Caki2 (cell line): ENCODE data around the gene FGF21. TPM values are rescaled to one million over a fixed set of nuclear protein-coding genes. Genes with fewer than 3 reads are reported as not detected.
"Not testable (repeated sequence)": the region's sequence is repeated elsewhere in the genome, so short reads cannot be mapped to it uniquely, and the experiment has no call there.

Experiments used
- DNase-seq: peaks from one replicate; pipeline ENCODE4 v3.0.0-alpha.2; 2015; ENCODE audit warnings: low read depth
- in situ Hi-C: cut with HindIII; loops from 2 replicates; pipeline ENCODE4 v1.10.0; 2016; ENCODE audit warnings: low sequenced_read_pairs, low pct_unique_long_range_greater_than_20kb, mixed read lengths
- total RNA-seq: library from RNA; depleted of rRNA; stranded (reverse); fragments of >200 nt; shearing (Covaris generic); gene quantifications from 2 replicates; pipeline ENCODE4 v1.2.3, GENCODE V29; 2014; ENCODE audit warnings: low replicate concordance; rRNA removed

The FGF21 gene
- total RNA-seq = not detected in 2 replicates

GRCh38 chr19:48755084-48755641 is at the start of gene FGF21:
Gene FGF21, plus strand, starts transcription at chr19:48755524. Its CDS starts 713 bp downstream, at chr19:48756237.
- in situ Hi-C loops = no loop called here
- no peak for DNase-seq

- in situ Hi-C loops = no loop called here
- DNase-seq = no peak
Measured at GRCh38 chr19:48708471-48708870, 46.9 kb upstream of the FGF21 start.

GRCh38 chr19:48711106-48711662 is 44.1 kb upstream of the FGF21 start:
- DNase-seq = no peak
- in situ Hi-C loops = no loop called here

DNA sequence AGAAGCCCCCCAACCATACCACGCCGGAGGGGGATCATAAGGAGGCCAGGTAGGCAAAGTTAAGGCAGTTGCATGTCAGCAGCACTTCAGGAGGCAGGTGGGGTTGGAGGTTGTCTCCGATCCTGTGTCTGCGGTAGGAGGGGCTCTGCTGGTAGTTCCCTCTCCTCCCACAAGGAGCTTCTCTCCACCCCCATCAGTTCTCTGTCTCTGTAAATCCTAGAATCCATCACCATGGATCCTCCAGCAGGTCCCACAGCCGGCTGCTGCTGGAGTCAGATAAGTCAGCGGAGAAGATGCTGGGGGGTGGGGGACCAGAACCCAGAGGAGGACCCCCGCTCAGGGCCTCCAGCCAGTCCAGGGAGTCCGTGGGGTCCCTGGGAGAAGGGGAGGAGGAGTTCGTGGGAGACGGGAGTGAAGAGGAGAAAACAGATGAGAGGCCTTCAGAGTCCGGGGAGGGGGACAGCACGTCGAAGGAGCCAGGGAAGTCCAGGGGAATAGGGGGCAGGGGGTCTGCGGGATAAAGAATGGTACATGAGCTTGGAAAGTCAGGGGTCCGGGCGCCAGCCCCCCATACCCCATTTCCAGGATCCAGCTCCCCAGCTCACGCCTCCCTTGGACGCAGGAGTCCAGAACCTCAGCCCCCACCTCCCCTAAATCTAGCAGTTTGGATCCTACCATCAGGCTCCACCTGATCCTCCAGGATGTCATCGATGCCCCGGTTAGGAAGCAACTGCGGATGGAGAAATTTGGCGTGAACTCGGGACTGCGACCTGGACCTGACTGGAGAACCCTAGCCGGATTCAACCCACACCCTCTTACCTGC is 42.1 kb upstream of the FGF21 start:
- peak; percentile 42 for DNase-seq
- in situ Hi-C loops = no loop called here

DNA sequence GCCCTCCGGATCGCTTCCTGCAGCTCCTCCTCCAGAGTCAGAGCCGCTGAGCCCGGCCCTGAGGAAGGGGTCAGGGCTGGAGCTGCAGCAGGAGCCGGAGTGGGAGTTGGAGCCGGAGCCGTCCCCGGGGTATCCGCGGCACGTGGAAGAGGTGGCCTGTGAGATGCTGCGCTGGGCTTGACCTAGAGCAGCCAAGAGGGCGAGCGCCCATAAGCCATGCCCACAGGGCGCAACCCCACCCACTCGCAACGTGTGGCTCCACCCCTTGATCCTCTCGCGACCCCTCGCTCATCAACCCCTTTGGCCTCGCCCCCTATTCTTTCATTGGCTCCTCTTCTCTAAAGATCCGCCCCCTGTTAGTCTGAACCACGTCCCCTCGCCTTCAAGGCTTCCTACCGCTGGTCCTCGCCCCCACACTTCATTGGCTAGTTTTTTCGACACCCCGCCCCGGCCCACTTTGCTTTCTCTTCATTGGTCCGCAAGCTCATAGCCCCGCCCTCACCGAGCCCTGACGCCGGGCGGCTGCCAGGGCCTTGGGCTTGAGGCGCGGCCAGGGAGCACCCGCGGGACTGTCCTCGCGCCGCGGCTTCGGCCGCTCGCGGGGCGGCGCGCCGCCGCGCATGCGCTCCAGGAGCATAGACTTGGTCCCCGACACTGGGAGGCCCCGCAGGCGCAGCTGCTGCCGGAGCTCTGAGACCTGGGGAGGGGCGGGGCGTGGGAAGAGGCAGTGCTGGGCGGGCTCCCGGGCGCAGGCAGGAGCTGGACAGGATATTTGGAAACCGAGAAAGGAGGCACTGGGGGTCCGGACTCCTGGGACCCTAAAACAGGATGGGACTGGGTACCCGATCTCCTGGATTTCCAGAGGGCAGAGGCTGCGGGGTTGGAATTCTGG is 41.2 kb upstream of the FGF21 start:
- in situ Hi-C loops = no loop called here
- peak; percentile 100 for DNase-seq

DNA sequence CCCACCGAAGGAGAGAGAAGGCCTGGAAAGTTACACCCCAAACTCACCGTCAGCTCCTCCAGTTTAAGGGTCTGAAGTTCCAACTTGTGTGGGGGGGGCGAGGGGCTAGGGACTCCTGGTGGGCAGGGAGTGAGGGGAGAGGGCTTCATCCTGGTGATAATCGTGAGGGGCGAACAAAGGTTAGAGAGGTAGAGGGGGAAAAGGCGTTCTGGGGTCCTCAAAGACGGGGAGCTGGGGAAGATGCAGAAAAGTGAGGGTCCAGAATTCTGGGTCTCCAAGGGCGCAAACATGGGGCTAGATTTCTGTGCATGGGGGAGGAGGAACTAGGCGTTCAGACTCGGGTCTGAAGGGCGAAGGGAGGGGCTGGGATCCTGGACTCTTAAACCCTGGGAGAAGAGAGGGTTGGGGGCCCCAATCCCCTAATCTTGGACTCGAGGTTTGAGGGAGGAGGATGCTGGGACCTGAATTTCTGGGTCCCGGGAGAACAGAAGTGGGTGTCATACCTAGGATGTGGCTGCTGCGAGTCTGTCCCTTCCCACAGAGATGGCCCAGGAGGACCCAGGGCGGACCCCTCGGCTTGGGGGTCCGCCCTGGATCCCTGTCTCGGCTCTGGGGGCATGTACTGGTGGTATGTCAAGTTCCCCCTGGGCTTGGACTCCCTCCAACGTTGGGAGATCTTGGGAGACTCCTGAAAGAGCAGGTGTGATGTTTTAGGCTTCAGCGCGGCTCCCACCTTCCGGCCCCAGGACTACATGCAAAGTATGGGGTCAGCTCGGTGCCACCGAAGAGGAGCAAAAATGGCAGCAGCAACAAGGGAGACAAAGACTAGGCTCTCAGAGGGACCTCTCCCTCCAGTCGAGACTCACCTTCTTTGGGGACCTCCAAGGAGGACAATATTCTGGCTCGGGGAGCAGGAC is 40.3 kb upstream of the FGF21 start:
- in situ Hi-C loops = no loop called here
- no peak for DNase-seq

- no peak for DNase-seq
- in situ Hi-C loops = no loop called here
Measured at GRCh38 chr19:48715681-48716171, 39.6 kb upstream of the FGF21 start.

DNA sequence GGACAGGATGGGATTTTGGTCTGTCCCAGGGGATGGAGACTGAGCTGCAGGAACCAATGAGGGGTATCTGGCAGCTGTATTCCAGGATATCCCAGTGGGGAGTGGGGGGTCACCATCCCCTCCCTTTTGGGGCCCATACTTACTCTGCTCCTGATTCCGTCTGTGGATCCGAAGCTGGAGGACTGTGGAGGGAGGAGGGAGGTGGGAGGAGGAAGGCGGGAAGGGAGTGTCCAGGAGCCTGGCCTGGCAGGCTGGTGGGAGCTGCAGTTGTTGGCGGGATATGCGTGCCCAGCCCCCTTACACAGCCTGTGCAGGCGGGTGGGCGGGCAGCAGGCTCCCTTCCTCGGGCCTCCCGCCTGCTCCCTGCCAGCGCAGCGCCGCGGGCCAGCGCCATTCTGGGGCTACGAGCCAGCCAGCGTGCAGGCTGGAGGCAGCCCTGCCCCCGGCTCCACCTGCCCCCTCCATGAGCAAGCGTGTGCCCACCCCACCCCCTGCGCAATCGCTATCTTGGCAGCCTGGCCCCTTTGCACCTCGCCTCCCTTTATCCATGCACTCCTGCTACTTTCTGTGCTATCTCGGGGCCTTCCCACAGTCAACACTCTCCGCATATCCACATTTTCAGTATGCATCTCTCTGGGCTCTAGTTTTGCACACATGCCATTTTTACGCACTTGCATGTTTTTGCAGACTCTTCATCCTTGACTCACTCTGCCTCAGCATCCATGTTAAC is 38.6 kb upstream of the FGF21 start:
- in situ Hi-C loops = no loop called here
- DNase-seq = peak; percentile 42

GRCh38 chr19:48718106-48718505 is 37.2 kb upstream of the FGF21 start:
- in situ Hi-C loops, DNase-seq: not testable (repeated sequence)

DNA sequence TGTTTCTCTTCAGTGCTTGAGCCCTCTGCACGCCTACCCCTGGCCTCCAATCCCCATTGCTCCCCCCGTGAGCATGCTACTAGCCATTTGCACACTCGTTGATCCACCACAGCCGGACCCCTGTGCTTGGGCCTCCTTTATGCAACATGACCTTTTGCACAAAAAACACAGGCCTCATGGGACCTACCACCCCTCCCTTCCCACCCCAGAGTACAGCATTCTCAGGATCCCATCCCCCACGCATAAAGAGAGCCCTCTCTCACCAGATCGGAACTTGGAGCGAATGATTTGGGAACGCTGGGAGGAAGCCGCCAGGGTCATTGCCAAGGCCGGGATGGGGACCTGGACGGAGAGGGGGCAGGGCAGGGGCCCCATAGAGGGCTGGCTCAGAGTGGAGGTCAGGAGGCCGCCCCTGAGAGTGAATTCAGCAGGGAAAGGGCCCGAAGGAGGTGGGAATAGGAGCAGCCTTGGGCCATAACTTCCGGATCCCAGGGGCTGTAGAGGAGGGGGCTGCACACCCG is 36.6 kb upstream of the FGF21 start:
- in situ Hi-C loops = no loop called here

DNA sequence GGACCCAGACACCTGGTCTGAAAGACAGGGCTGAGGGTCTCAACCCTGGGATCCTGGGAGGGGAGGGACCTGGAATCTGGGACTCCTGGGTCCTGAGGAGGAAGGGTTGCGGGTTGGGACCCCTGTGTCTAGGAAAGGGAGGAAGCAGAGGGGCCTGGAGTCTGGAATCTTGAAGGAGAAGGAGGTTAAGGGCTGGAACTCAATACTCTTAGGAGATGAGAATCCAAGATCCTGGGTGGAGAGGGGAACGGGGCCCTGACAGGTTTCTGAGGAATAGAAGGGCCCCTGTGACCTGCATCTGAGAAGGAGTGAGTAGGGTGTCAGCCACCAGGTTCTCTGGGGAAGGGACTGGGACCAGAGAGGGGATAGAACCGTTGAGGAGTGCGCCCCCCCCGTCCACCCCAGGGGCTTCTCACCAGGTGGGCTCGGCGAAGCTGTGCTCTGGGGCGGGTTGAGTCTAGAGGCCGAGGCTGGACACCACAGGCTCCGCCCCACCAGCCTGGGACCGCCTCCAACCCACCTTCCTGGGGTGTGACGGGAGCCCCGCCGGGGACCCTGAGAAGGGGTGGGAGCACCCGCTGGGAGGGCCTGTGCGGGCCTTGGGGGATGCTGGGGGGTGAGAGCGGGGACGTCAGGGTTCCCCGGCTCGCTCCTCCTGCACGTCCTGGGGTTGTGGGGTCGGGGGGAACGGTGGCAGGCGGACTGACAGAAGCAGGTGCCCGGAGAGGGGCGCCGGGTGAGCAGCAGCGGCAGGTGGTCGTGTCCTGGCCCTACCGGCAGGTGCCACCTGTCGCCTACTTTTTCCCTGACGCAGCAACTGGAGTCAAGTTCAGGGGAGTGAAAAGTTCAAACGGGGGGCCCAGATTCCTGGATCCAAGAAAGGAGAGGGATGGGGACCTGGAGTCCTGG is 35.8 kb upstream of the FGF21 start, which contains the start of gene MAMSTR:
MAMSTR (minus strand) TSS at position 463 of the 909 bp plus-strand sequence. CDS start 694 bp downstream, outside the sequence.
- DNase-seq = no peak
- in situ Hi-C loops = no loop called here

More for the DNA sequence above, 36.6 kb upstream of the FGF21 start:
- no peak for DNase-seq

DNA sequence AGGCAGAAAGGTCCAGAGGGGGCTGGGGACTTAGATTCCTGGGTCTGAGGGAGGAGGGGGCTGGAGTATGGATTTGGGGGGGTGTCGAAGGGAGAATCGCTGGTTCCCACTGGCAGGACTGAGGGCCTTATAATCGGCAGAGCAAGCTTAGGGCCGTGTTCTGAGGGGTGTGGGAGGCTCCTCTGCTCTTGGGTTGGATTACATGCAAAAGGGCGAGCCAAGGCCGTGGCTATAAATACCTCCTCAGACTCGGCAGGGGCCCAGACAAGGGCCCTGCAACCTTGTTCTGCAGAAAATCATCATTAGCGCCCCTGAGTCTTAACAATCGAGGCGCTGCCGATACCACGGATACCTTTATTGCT is 35.1 kb upstream of the FGF21 start:
- in situ Hi-C loops = no loop called here
- no peak for DNase-seq

- in situ Hi-C loops = no loop called here
- peak; percentile 99 for DNase-seq
Measured at GRCh38 chr19:48720613-48721296, 34.6 kb upstream of the FGF21 start.

GRCh38 chr19:48722196-48722708 is 33.1 kb upstream of the FGF21 start:
- no peak for DNase-seq
- in situ Hi-C loops = no loop called here
